ENCODE measurements around the gene ZNF654. TPM values are rescaled to one million over a fixed set of nuclear protein-coding genes. Genes with fewer than 3 reads are reported as not detected.
A peak's percentile ranks its signal among the peaks of the same experiment; 100 is the strongest.

ZNF654 gene
- total and polyA plus RNA-seq, 11 donors = 2.4 to 15.9 (median 8.7) TPM

GRCh38 chr3:88019024-88019423, 40.0 kb upstream of the ZNF654 start:
- WGBS, 4 donors = 76 to 91% (median 83%) methylated on average over 2 of the region's 2 CpGs
- no peak for ATAC-seq
- H3K36me3 ChIP-seq = no peaks in the 10 kb centered on the region

GRCh38 chr3:88025001-88025552, 34.0 kb upstream of the ZNF654 start:
- Histone ChIP-seq H3K27me3 (no peaks in the 10 kb centered on the region), H3K9me3 (peaks cover 0 to 31% (median 5%) of the 10 kb centered on the region in 12 donors), H3K4me3 (no peak overlapping the region), H3K27ac (no peak overlapping the region), H3K36me3 (no peaks in the 10 kb centered on the region), H3K4me1 (peaks cover 0 to under 1% (median 0%) of the 10 kb centered on the region in 12 donors)
- DNase-seq (no peak), ATAC-seq (no peak)
- 48 to 61% (median 56%) methylated on average over 4 of the region's 4 CpGs for WGBS, 4 donors
- intact Hi-C loops (cut with DNase I) = no loop called here
- TF ChIP-seq POLR2A (IDR thresholded peaks at IDR 0.05) = no peak
- no peak for TF ChIP-seq CTCF (IDR thresholded peaks at IDR 0.05)

More at GRCh38 chr3:88019024-88019423, 40.0 kb upstream of the ZNF654 start:
- TF ChIP-seq POLR2A (IDR thresholded peaks at IDR 0.05) (no peak), CTCF (IDR thresholded peaks at IDR 0.05) (no peak)
- DNase-seq = no peak
- H3K4me3 ChIP-seq = no peak overlapping the region
- no peak overlapping the region for H3K27ac ChIP-seq
- intact Hi-C loops (cut with DNase I) = no loop called here
- H3K9me3 ChIP-seq = no peaks in the 10 kb centered on the region
- H3K27me3 ChIP-seq = no peaks in the 10 kb centered on the region
- no peaks in the 10 kb centered on the region for H3K4me1 ChIP-seq

GRCh38 chr3:88028876-88029275, 30.2 kb upstream of the ZNF654 start:
- no peak for DNase-seq
- no peak for ATAC-seq
- no peak for TF ChIP-seq CTCF (IDR thresholded peaks at IDR 0.05)
- TF ChIP-seq POLR2A (IDR thresholded peaks at IDR 0.05) = no peak
- intact Hi-C loops (cut with DNase I) = no loop called here
- Histone ChIP-seq H3K4me3 (no peak overlapping the region), H3K4me1 (peaks cover 0 to 24% (median 3%) of the 10 kb centered on the region in 12 donors), H3K27ac (no peak overlapping the region), H3K9me3 (peaks cover 0 to 31% (median 5%) of the 10 kb centered on the region in 12 donors), H3K36me3 (no peaks in the 10 kb centered on the region), H3K27me3 (no peaks in the 10 kb centered on the region)
- 96 to 100% (median 100%) methylated on average over 2 of the region's 2 CpGs for WGBS, 4 donors

- H3K4me1 ChIP-seq = peaks cover 0 to 24% (median 3%) of the 10 kb centered on the region in 12 donors
- peaks cover 0 to 31% (median 5%) of the 10 kb centered on the region in 12 donors for H3K9me3 ChIP-seq
- DNase-seq (no peak), ATAC-seq (no peak)
- H3K27me3 ChIP-seq = no peaks in the 10 kb centered on the region
- H3K27ac ChIP-seq = no peak overlapping the region
- H3K4me3 ChIP-seq = peak overlapping the region in 4 of 12 donors; percentile 10 to 31 (median 15)
- intact Hi-C loops (cut with DNase I) = no loop called here
- TF ChIP-seq POLR2A (IDR thresholded peaks at IDR 0.05) = no peak
- no peak for TF ChIP-seq CTCF (IDR thresholded peaks at IDR 0.05)
- 49 to 60% (median 54%) methylated on average over 3 of the region's 3 CpGs for WGBS, 4 donors
- H3K36me3 ChIP-seq = no peaks in the 10 kb centered on the region
Measured at GRCh38 chr3:88030210-88030609, 28.8 kb upstream of the ZNF654 start.

Data from heart left ventricle (tissue), 16 donors.